ENCODE measurements around the gene PDPK1. TPM values are rescaled to one million over a fixed set of nuclear protein-coding genes. Genes with fewer than 3 reads are reported as not detected.
A peak's percentile ranks its signal among the peaks of the same experiment; 100 is the strongest.

PDPK1 gene
- total RNA-seq, 1 donor from 2014 or later: 113 TPM

- H3K4me1 Mint-ChIP-seq (ENCODE audit: low read depth, unreplicated experiment): peaks cover 10% of the 10 kb centered on the region
- no peaks in the 10 kb centered on the region for H3K36me3 Mint-ChIP-seq (ENCODE audit: unreplicated experiment)
- no peak overlapping the region for H3K27ac Mint-ChIP-seq (ENCODE audit: unreplicated experiment)
- peaks cover 7% of the 10 kb centered on the region for H3K27me3 Mint-ChIP-seq (ENCODE audit: unreplicated experiment)
- H3K4me3 Mint-ChIP-seq (ENCODE audit: unreplicated experiment): no peak overlapping the region
- H3K9me3 Mint-ChIP-seq (ENCODE audit: unreplicated experiment): peaks cover 3% of the 10 kb centered on the region
- TF ChIP-seq CTCF (IDR thresholded peaks at IDR 0.05; ENCODE audit: partially characterized antibody, unreplicated experiment): no peak
- no peak for DNase-seq
Observed at GRCh38 chr16:2493605-2494004, 44.2 kb upstream of the PDPK1 start.

GRCh38 chr16:2494616-2495015 is 43.2 kb upstream of the PDPK1 start:
- no peak for DNase-seq
- Mint-ChIP-seq H3K9me3 (ENCODE audit: unreplicated experiment) (peaks cover 3% of the 10 kb centered on the region), H3K4me1 (ENCODE audit: low read depth, unreplicated experiment) (peaks cover 8% of the 10 kb centered on the region), H3K36me3 (ENCODE audit: unreplicated experiment) (no peaks in the 10 kb centered on the region), H3K27me3 (ENCODE audit: unreplicated experiment) (peaks cover 7% of the 10 kb centered on the region), H3K4me3 (ENCODE audit: unreplicated experiment) (no peak overlapping the region), H3K27ac (ENCODE audit: unreplicated experiment) (no peak overlapping the region)
- TF ChIP-seq CTCF (IDR thresholded peaks at IDR 0.05; ENCODE audit: partially characterized antibody, unreplicated experiment): no peak

GRCh38 chr16:2495041-2495440 is 42.8 kb upstream of the PDPK1 start:
- DNase-seq: no peak
- Mint-ChIP-seq H3K27me3 (ENCODE audit: unreplicated experiment) (peaks cover 4% of the 10 kb centered on the region), H3K4me3 (ENCODE audit: unreplicated experiment) (no peak overlapping the region), H3K27ac (ENCODE audit: unreplicated experiment) (no peak overlapping the region), H3K36me3 (ENCODE audit: unreplicated experiment) (no peaks in the 10 kb centered on the region), H3K9me3 (ENCODE audit: unreplicated experiment) (peaks cover 3% of the 10 kb centered on the region), H3K4me1 (ENCODE audit: low read depth, unreplicated experiment) (peaks cover 6% of the 10 kb centered on the region)
- TF ChIP-seq CTCF (IDR thresholded peaks at IDR 0.05; ENCODE audit: partially characterized antibody, unreplicated experiment): no peak

- no peak for DNase-seq
- H3K4me3 Mint-ChIP-seq (ENCODE audit: unreplicated experiment): no peak overlapping the region
- no peaks in the 10 kb centered on the region for H3K36me3 Mint-ChIP-seq (ENCODE audit: unreplicated experiment)
- H3K27ac Mint-ChIP-seq (ENCODE audit: unreplicated experiment): peak overlapping the region; percentile 43
- TF ChIP-seq CTCF (IDR thresholded peaks at IDR 0.05; ENCODE audit: partially characterized antibody, unreplicated experiment): no peak
- H3K4me1 Mint-ChIP-seq (ENCODE audit: low read depth, unreplicated experiment): peaks cover 6% of the 10 kb centered on the region
- peaks cover 6% of the 10 kb centered on the region for H3K27me3 Mint-ChIP-seq (ENCODE audit: unreplicated experiment)
- H3K9me3 Mint-ChIP-seq (ENCODE audit: unreplicated experiment): peaks cover 3% of the 10 kb centered on the region
Observed at GRCh38 chr16:2496223-2497115, 41.4 kb upstream of the PDPK1 start.

GRCh38 chr16:2497116-2497630 is 40.6 kb upstream of the PDPK1 start:
- peak overlapping the region; percentile 36 for H3K27ac Mint-ChIP-seq (ENCODE audit: unreplicated experiment)
- peaks cover 6% of the 10 kb centered on the region for H3K4me1 Mint-ChIP-seq (ENCODE audit: low read depth, unreplicated experiment)

More at GRCh38 chr16:2497116-2497630, 40.6 kb upstream of the PDPK1 start:
- no peak for TF ChIP-seq CTCF (IDR thresholded peaks at IDR 0.05; ENCODE audit: partially characterized antibody, unreplicated experiment)
- Mint-ChIP-seq H3K4me3 (ENCODE audit: unreplicated experiment) (peak overlapping the region; percentile 53), H3K36me3 (ENCODE audit: unreplicated experiment) (no peaks in the 10 kb centered on the region), H3K27me3 (ENCODE audit: unreplicated experiment) (peaks cover 6% of the 10 kb centered on the region), H3K9me3 (ENCODE audit: unreplicated experiment) (peaks cover 3% of the 10 kb centered on the region)
- DNase-seq: peak; percentile 61
